SU-DHL-6 (cell line): ENCODE measurements around the gene FN3KRP.

Experiments
- H2AFZ ChIP-seq: fragments of 200-600 bp; sonication (generic); 2 replicates; pipeline ENCODE4 v1.6.1; 2014; ENCODE audit warnings: low read depth, mild to moderate bottlenecking, moderate library complexity, mixed read lengths, antibody characterized with exemption, low read length; ENCODE audit not compliant: severe bottlenecking
- H3F3A ChIP-seq: fragments of 200-600 bp; shearing (Covaris generic); 2 replicates; pipeline ENCODE4 v1.6.0; 2016; ENCODE audit warnings: antibody characterized with exemption, mild to moderate bottlenecking; ENCODE audit not compliant: insufficient read depth
- H3K27ac ChIP-seq: fragments of 200-600 bp; sonication (generic); 2 replicates; pipeline ENCODE4 v1.5.1; 2016; ENCODE audit warnings: low read depth, mild to moderate bottlenecking, low read length, moderate library complexity, mixed read lengths
- H3K27me3 ChIP-seq: fragments of 200-600 bp; sonication (generic), shearing (Covaris generic); 2 replicates; pipeline ENCODE4 v1.6.0; 2014; ENCODE audit warnings: mild to moderate bottlenecking, low read length
- H3K36me3 ChIP-seq: fragments of 200-600 bp; sonication (generic); 2 replicates; pipeline ENCODE4 v1.6.1; 2014; ENCODE audit warnings: mild to moderate bottlenecking, low read length, mixed read lengths
- H3K4me2 ChIP-seq: fragments of 300-600, 200-600 bp; shearing (Covaris generic), sonication (generic); 2 replicates; pipeline ENCODE4 v1.6.0; 2014; ENCODE audit warnings: low read length, low read depth, mild to moderate bottlenecking; ENCODE audit not compliant: poor library complexity, severe bottlenecking
- H3K4me3 ChIP-seq: fragments of 200-600 bp; sonication (generic); 2 replicates; pipeline ENCODE4 v1.5.1; 2014; ENCODE audit warnings: antibody characterized with exemption, low read length, mild to moderate bottlenecking, mixed read lengths; ENCODE audit not compliant: insufficient read depth, poor library complexity, severe bottlenecking
- H3K79me2 ChIP-seq: fragments of 200-600 bp; sonication (generic); 2 replicates; pipeline ENCODE4 v1.6.1; 2014; ENCODE audit warnings: mild to moderate bottlenecking, low read length, moderate library complexity; ENCODE audit not compliant: insufficient read depth
- H3K9ac ChIP-seq: fragments of 200-600 bp; sonication (generic); 2 replicates; pipeline ENCODE4 v1.7.0; 2014; ENCODE audit warnings: mild to moderate bottlenecking, low read length
- H3K9me2 ChIP-seq: fragments of 200-600 bp; sonication (generic); replicated peaks from 2 replicates; pipeline ENCODE4 v1.6.1; 2014; ENCODE audit warnings: low read length; ENCODE audit not compliant: insufficient read depth
- H3K9me3 ChIP-seq: fragments of 200-600 bp; sonication (generic); 2 replicates; pipeline ENCODE4 v1.6.1; 2014; ENCODE audit warnings: low read length, mixed read lengths; ENCODE audit not compliant: insufficient read depth
- H4K20me1 ChIP-seq: fragments of 200-600 bp; sonication (generic); 2 replicates; pipeline ENCODE4 v1.6.1; 2014; ENCODE audit warnings: low read depth, mild to moderate bottlenecking, antibody characterized with exemption, low read length, moderate library complexity, mixed read lengths
- EZH2phosphoT487 ChIP-seq: fragments of 200-600 bp; sonication (generic), shearing (Covaris generic); conservative IDR thresholded peaks from 2 replicates; pipeline ENCODE4 v1.6.1; 2018; ENCODE audit warnings: mild to moderate bottlenecking, antibody characterized with exemption, low read length, moderate library complexity, mixed read lengths
- TF ChIP-seq, protein P1 (sequence below): fragments of 200-600 bp; sonication (generic); IDR thresholded peaks from one replicate; pipeline ENCODE4 v1.5.1; 2017; ENCODE audit warnings: antibody characterized with exemption, mild to moderate bottlenecking, low read length, moderate library complexity; ENCODE audit not compliant: insufficient read depth, poor library complexity, severe bottlenecking

The FN3KRP gene

DNA sequence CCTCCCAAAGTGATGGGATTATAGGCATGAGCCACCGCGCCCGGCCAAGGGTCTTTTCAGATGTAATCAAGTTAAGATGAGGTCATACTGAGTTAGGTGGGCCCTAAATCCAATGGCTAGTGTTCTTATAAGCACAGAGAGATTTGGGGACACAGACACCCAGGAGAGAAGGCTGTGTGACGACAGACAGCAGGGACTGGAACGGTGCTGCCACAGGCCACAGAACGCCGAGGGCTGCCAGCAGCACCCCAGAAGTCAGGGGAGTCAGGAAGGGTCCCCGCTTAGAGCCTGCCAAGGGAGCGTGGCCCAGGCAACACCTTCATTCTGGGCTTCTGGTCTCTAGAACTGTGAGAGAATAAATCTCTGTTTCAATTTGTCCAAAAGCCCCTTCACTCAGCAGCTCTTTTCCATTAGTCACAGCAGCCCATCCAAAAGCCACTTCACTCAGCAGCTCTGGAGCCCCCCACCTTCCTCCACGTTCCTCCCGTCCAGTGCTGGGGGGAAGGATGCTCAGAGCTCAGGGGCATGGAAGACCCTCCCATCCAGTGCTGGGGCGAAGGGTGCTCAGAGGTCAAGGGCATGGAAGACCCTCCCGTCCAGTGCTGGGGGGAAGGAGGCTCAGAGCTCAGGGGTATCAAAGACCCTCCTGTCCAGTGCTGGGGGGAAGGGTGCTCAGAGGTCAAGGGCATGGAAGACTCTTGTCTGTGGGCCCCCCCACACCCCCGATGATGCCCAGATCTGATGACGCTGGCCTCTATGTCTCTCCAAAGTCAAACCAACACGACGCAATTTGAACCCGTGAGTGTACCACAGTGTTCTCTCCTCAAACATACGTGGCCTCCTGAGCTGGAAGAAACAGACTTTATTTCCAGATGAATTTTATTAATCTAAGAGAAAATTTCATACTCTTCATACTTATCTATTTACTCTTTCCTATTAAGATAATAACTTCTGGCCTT is 29.9 kb upstream of the FN3KRP start:
- no peak overlapping the region for H3K27ac ChIP-seq
- H3F3A ChIP-seq, result peaks cover 8% of the 10 kb centered on the region; the same call in 1 of the 2 replicates
- H3K4me3 ChIP-seq, result no peak overlapping the region
- H3K27me3 ChIP-seq, result no peaks in the 10 kb centered on the region
- no peak for TF ChIP-seq EZH2phosphoT487
- TF ChIP-seq, protein P1, sequence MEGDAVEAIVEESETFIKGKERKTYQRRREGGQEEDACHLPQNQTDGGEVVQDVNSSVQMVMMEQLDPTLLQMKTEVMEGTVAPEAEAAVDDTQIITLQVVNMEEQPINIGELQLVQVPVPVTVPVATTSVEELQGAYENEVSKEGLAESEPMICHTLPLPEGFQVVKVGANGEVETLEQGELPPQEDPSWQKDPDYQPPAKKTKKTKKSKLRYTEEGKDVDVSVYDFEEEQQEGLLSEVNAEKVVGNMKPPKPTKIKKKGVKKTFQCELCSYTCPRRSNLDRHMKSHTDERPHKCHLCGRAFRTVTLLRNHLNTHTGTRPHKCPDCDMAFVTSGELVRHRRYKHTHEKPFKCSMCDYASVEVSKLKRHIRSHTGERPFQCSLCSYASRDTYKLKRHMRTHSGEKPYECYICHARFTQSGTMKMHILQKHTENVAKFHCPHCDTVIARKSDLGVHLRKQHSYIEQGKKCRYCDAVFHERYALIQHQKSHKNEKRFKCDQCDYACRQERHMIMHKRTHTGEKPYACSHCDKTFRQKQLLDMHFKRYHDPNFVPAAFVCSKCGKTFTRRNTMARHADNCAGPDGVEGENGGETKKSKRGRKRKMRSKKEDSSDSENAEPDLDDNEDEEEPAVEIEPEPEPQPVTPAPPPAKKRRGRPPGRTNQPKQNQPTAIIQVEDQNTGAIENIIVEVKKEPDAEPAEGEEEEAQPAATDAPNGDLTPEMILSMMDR, result no peak
- no peaks in the 10 kb centered on the region for H3K79me2 ChIP-seq
- H2AFZ ChIP-seq, result no peak overlapping the region
- H3K36me3 ChIP-seq, result no peaks in the 10 kb centered on the region
- no peaks in the 10 kb centered on the region for H3K9me2 ChIP-seq
- no peaks in the 10 kb centered on the region for H4K20me1 ChIP-seq
- H3K4me2 ChIP-seq, result no peak overlapping the region
- H3K9ac ChIP-seq, result no peak overlapping the region
- no peaks in the 10 kb centered on the region for H3K9me3 ChIP-seq

DNA sequence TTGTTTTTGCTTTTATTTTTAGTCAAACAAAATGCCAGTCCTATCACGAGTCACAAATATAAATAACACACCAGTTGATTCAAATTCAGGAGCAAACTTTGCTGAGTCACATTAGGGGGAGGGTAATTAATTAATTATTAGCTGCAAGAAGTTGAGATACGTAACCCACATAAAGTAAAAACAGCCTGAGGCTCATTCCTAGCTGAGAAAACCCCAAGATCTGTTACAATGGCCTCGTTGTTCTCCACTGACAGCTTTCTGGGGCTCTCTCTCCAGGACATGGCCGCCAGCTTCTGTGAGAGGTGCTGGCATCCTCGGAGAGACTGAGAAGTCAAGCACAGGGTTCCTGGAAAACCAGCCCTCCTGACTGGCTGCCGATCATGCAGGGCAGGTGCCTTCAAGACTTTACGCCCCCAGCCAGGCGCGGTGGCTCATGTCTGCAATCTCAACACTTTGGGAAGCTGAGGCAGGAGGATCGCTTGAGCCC is 29.1 kb upstream of the FN3KRP start:
- Histone ChIP-seq H3K9me3 (no peaks in the 10 kb centered on the region), H3K27ac (no peak overlapping the region), H4K20me1 (no peaks in the 10 kb centered on the region), H3F3A (peaks cover 7% of the 10 kb centered on the region; the same call in 1 of the 2 replicates), H3K27me3 (no peaks in the 10 kb centered on the region), H2AFZ (no peak overlapping the region), H3K4me2 (no peak overlapping the region), H3K9ac (no peak overlapping the region), H3K4me3 (no peak overlapping the region), H3K36me3 (no peaks in the 10 kb centered on the region), H3K9me2 (no peaks in the 10 kb centered on the region), H3K79me2 (no peaks in the 10 kb centered on the region)
- TF ChIP-seq, protein P1, result no peak
- no peak for TF ChIP-seq EZH2phosphoT487

DNA sequence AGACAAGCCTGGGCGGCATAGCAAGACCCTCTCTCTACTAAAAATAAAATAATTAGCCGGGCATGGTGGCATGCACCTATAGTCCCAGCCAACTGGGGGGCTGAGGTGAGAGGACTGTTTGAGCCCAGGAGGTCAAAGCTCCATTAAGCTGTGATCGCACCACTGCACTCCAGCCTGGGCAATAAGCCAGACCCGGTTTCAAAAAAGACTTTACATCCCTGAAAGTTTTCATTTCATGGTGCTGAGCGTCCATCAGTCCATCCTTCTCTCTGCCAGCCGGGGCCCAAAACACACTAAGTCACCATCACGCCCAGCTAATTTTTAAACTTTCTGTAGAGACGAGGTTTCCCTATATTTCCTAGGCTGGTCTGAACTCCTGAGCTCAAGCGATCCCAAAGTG is 28.6 kb upstream of the FN3KRP start:
- Histone ChIP-seq H3K9me3 (no peaks in the 10 kb centered on the region), H3K36me3 (no peaks in the 10 kb centered on the region), H3K9me2 (no peaks in the 10 kb centered on the region), H3K79me2 (no peaks in the 10 kb centered on the region), H3K4me3 (no peak overlapping the region), H3K27ac (no peak overlapping the region), H4K20me1 (no peaks in the 10 kb centered on the region), H3K9ac (no peak overlapping the region), H3K4me2 (no peak overlapping the region), H2AFZ (no peak overlapping the region), H3K27me3 (no peaks in the 10 kb centered on the region), H3F3A (0 out of 2 replicates have a peak, but pooled peaks cover 4% of the 10 kb centered on the region)
- TF ChIP-seq EZH2phosphoT487, result no peak
- TF ChIP-seq, protein P1, result no peak
